GM12878 (cell line): ENCODE results near the gene RNASE13.

Experiments
- CBFB ChIP-seq: IDR thresholded peaks from 2 replicates; pipeline ENCODE4 v1.6.1; 2016; ENCODE audit warnings: antibody characterized with exemption, low read depth
- POLR2AphosphoS2 ChIP-seq: IDR thresholded peaks from 2 replicates; pipeline ENCODE4 v1.6.1; 2011; ENCODE audit warnings: low read depth, mild to moderate bottlenecking, low read length, improper control_type of control experiment, moderate library complexity
- POLR2AphosphoS5 ChIP-seq: IDR thresholded peaks from 2 replicates; pipeline ENCODE4 v1.6.1; 2011; ENCODE audit warnings: mild to moderate bottlenecking, low read length, inconsistent platforms
- TCF12 ChIP-seq: IDR thresholded peaks from 2 replicates; pipeline ENCODE4 v1.6.1; 2011; ENCODE audit warnings: low read depth, mild to moderate bottlenecking, low read length

DNA sequence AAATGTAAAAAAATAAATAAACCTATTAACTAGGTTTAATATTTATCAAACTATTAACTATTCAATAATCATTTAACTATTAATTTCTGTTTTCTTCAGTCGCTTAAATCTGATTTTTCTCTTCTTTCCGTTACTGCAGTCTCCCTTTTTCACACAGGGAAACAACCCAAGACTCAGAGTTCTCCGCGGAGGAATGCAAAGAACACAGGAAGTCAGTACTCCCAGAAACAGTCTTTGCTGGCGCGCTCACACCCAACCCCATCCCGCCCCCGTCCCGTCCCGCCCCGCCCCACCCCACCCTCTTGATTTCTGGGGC lies 45.2 kb downstream of the RNASE13 start:
- TF ChIP-seq POLR2AphosphoS2, result no peak
- no peak; the same call in 1 of the 2 replicates for TF ChIP-seq POLR2AphosphoS5
- no peak for TF ChIP-seq TCF12
- TF ChIP-seq CBFB, result no peak
